GM18511 (cell line): ENCODE data around the gene SCUBE2.

Experiments
- ATAC-seq: cut with Tn5 transposase; IDR thresholded peaks from one replicate; pipeline ENCODE4 v1.9.1; 2021; ENCODE audit warnings: mild to moderate bottlenecking, moderate library complexity; ENCODE audit not compliant: unreplicated experiment

SCUBE2 gene

DNA sequence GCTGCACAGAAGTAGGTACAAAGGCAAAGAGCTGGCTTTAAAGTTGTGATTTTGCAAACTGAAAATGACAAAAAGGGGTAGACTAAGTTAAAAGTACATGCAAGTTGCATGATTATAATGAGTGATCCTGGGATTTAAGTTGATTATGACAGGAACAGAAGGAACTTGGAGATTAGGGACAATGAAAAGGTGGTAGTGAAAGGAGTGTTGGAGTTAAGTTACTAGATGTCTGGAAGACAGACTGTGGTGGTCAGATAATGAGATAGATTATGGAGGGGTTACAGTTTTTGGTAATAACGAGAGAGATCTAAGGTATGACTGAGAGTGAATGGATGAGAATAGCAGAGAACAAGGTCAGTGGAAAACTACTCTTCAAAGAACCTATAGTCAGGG is 119.5 kb downstream of the SCUBE2 start:
- no peak for ATAC-seq

DNA sequence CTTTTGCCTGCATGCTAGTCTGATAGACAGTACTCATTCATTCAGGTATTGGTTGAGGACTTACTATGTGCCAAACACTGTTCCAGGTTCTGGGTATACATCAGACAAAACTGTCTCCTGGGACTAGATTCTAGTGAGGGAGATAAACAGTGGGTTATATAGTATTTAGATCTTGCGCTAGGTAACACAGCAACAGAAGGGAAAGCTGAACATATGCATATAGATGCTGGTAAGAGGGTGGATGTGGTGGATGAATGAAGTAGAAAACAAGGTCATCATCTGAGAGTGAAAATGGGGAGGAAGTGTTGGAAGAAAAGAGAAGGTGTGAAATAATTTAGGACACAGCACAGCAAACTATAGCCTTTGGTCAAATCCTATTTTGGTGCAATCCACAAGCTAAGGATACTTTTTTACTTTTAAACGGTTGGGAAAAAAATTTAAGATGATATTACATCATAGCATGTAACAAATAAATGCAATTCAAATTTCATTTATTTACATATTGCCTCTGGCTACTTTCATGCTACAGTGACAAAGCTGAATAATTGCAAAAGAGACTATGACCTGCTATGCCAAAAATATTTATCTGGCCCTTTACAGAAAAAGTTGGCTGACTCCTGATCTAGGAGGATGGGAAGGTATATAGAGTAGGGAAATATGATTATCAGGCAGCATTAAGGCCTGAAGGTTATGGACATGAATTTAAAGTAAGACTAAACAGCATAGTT is 120.0 kb downstream of the SCUBE2 start:
- no peak for ATAC-seq
